ENCODE measurements around the gene CYSLTR2.
A peak's percentile ranks its signal among the peaks of the same experiment; 100 is the strongest.
"Not testable (repeated sequence)": the region's sequence is repeated elsewhere in the genome, so short reads cannot be mapped to it uniquely, and the experiment has no call there.

Gene CYSLTR2

GRCh38 chr13:48696676-48697075 lies 42.9 kb downstream of the CYSLTR2 start:
- DNase-seq: not testable (repeated sequence)

GRCh38 chr13:48707405-48707804 lies 53.7 kb downstream of the CYSLTR2 start:
- no peak for DNase-seq

- DNase-seq: no peak
Observed at GRCh38 chr13:48708764-48709163, 55.0 kb downstream of the CYSLTR2 start.

GRCh38 chr13:48709213-48709612 lies 55.5 kb downstream of the CYSLTR2 start:
- DNase-seq: no peak

GRCh38 chr13:48710160-48710559 lies 56.4 kb downstream of the CYSLTR2 start:
- no peak for DNase-seq

GRCh38 chr13:48712141-48712540 lies 58.4 kb downstream of the CYSLTR2 start:
- no peak for DNase-seq

GRCh38 chr13:48715977-48716376 lies 62.2 kb downstream of the CYSLTR2 start:
- DNase-seq: no peak

GRCh38 chr13:48720621-48721020 lies 66.9 kb downstream of the CYSLTR2 start:
- no peak for DNase-seq

- DNase-seq: no peak
Observed at GRCh38 chr13:48723168-48723567, 69.4 kb downstream of the CYSLTR2 start.

GRCh38 chr13:48725271-48725670 lies 71.5 kb downstream of the CYSLTR2 start:
- no peak for DNase-seq

- DNase-seq: no peak
Observed at GRCh38 chr13:48726711-48727110, 73.0 kb downstream of the CYSLTR2 start.

GRCh38 chr13:48727241-48728011 lies 73.7 kb downstream of the CYSLTR2 start:
- DNase-seq: no peak

GRCh38 chr13:48728226-48728625 lies 74.5 kb downstream of the CYSLTR2 start:
- no peak for DNase-seq

GRCh38 chr13:48728876-48729275 lies 75.1 kb downstream of the CYSLTR2 start:
- DNase-seq: no peak

- DNase-seq: no peak
Observed at GRCh38 chr13:48729856-48730255, 76.1 kb downstream of the CYSLTR2 start.

GRCh38 chr13:48731001-48731658 lies 77.4 kb downstream of the CYSLTR2 start:
- DNase-seq: no peak

GRCh38 chr13:48731957-48732569 lies 78.3 kb downstream of the CYSLTR2 start:
- peak in 3 of 14 donors; percentile 13 to 42 (median 19) for DNase-seq

- DNase-seq: no peak
Observed at GRCh38 chr13:48733739-48734335, 80.1 kb downstream of the CYSLTR2 start.

- no peak for DNase-seq
Observed at GRCh38 chr13:48735571-48735970, 81.8 kb downstream of the CYSLTR2 start.

- no peak for DNase-seq
Observed at GRCh38 chr13:48737689-48738088, 84.0 kb downstream of the CYSLTR2 start.

- DNase-seq: peak in 1 of 14 donors; percentile 57
Observed at GRCh38 chr13:48738311-48738710, 84.6 kb downstream of the CYSLTR2 start.

GRCh38 chr13:48739386-48739964 lies 85.7 kb downstream of the CYSLTR2 start:
- DNase-seq: no peak

- DNase-seq: no peak
Observed at GRCh38 chr13:48741377-48741776, 87.6 kb downstream of the CYSLTR2 start.
